ENCODE results near the gene NFKBIB.

DNA sequence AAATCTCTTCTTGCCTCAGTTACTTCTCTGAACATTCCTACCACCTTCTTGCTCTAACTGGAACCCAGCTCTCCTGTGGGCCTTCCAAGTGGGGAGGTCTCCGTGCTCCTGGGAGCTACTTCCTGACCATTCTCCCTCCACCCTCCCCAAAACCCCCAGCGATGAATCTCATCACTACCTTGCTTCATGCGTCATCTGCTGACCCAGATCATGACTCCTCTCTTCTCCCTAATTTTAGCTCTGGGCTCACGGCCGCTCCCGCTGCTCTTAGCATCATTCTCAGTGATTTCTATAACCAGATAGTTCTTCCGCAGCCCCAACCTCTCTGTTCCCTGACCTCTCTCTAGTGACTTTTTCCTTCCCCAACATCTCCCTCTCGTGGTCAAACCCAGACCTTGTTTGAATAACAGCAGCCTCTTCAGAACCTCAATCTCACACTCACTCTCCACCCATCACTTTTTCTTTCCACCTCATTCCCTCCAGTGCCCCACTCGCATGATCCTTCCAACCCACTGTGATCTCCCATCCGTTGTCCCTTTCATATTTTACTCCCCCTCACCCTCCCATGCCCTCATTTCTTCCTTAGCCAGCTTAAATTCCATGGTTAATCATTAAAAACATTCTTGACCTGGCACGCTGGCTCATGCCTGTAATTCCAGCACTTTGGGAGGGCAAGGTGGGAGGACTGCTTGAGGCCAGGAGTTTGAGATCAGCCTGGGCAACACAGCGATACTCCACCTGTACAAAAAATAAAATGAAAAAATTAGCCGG lies 52.8 kb downstream of the NFKBIB start:
- TF ChIP-seq, protein P1, sequence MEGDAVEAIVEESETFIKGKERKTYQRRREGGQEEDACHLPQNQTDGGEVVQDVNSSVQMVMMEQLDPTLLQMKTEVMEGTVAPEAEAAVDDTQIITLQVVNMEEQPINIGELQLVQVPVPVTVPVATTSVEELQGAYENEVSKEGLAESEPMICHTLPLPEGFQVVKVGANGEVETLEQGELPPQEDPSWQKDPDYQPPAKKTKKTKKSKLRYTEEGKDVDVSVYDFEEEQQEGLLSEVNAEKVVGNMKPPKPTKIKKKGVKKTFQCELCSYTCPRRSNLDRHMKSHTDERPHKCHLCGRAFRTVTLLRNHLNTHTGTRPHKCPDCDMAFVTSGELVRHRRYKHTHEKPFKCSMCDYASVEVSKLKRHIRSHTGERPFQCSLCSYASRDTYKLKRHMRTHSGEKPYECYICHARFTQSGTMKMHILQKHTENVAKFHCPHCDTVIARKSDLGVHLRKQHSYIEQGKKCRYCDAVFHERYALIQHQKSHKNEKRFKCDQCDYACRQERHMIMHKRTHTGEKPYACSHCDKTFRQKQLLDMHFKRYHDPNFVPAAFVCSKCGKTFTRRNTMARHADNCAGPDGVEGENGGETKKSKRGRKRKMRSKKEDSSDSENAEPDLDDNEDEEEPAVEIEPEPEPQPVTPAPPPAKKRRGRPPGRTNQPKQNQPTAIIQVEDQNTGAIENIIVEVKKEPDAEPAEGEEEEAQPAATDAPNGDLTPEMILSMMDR (IDR thresholded peaks at IDR 0.05), result no peak
- no peak for TF ChIP-seq POLR2A (IDR thresholded peaks at IDR 0.05)

Data from uterus (tissue), 2 donors.